Measurements from ENCODE around the gene DOK3. TPM values are rescaled to one million over a fixed set of nuclear protein-coding genes. Genes with fewer than 3 reads are reported as not detected.

DOK3 gene
- total and polyA plus RNA-seq, 2 of the 13 experiments (the other 11 are each of a cell fraction or from before 2014, with no cell fraction given): 1.4 to 1.5 TPM

DNA sequence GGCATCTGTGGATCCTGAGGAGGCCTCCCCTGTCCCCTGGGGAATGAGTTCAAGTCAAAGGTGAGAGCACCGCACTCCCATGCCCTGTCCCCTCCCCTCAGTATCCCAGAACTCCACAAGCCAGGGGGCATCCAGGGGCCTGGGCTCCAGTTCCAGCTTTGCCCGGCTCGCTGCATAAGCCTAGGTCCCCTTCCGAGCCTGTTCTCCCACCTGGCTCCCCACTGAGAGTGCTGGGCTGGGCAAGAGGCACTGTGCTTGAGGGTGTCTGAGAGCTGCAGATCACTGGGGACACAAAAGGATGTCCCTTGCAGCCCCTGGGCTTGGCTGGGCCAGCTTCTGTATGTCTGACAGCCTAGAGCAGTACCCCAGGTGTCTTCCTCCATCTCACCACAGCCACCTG, 4.6 kb downstream of the DOK3 start (continued):
- TF ChIP-seq, protein P1, sequence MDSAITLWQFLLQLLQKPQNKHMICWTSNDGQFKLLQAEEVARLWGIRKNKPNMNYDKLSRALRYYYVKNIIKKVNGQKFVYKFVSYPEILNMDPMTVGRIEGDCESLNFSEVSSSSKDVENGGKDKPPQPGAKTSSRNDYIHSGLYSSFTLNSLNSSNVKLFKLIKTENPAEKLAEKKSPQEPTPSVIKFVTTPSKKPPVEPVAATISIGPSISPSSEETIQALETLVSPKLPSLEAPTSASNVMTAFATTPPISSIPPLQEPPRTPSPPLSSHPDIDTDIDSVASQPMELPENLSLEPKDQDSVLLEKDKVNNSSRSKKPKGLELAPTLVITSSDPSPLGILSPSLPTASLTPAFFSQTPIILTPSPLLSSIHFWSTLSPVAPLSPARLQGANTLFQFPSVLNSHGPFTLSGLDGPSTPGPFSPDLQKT (CRISPR knock-in tag; IDR thresholded peaks at IDR 0.05; ENCODE audit: borderline replicate concordance): no peak
- TF ChIP-seq, protein P2, sequence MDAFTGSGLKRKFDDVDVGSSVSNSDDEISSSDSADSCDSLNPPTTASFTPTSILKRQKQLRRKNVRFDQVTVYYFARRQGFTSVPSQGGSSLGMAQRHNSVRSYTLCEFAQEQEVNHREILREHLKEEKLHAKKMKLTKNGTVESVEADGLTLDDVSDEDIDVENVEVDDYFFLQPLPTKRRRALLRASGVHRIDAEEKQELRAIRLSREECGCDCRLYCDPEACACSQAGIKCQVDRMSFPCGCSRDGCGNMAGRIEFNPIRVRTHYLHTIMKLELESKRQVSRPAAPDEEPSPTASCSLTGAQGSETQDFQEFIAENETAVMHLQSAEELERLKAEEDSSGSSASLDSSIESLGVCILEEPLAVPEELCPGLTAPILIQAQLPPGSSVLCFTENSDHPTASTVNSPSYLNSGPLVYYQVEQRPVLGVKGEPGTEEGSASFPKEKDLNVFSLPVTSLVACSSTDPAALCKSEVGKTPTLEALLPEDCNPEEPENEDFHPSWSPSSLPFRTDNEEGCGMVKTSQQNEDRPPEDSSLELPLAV (CRISPR knock-in tag; conservative IDR thresholded peaks at IDR 0.05; ENCODE audit: low read depth): no peak
- TF ChIP-seq, protein P3, sequence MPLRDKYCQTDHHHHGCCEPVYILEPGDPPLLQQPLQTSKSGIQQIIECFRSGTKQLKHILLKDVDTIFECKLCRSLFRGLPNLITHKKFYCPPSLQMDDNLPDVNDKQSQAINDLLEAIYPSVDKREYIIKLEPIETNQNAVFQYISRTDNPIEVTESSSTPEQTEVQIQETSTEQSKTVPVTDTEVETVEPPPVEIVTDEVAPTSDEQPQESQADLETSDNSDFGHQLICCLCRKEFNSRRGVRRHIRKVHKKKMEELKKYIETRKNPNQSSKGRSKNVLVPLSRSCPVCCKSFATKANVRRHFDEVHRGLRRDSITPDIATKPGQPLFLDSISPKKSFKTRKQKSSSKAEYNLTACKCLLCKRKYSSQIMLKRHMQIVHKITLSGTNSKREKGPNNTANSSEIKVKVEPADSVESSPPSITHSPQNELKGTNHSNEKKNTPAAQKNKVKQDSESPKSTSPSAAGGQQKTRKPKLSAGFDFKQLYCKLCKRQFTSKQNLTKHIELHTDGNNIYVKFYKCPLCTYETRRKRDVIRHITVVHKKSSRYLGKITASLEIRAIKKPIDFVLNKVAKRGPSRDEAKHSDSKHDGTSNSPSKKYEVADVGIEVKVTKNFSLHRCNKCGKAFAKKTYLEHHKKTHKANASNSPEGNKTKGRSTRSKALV (CRISPR knock-in tag; IDR thresholded peaks at IDR 0.05): no peak
- TF ChIP-seq ZNF713 (CRISPR knock-in tag; IDR thresholded peaks at IDR 0.05): no peak
- TF ChIP-seq, protein P4, sequence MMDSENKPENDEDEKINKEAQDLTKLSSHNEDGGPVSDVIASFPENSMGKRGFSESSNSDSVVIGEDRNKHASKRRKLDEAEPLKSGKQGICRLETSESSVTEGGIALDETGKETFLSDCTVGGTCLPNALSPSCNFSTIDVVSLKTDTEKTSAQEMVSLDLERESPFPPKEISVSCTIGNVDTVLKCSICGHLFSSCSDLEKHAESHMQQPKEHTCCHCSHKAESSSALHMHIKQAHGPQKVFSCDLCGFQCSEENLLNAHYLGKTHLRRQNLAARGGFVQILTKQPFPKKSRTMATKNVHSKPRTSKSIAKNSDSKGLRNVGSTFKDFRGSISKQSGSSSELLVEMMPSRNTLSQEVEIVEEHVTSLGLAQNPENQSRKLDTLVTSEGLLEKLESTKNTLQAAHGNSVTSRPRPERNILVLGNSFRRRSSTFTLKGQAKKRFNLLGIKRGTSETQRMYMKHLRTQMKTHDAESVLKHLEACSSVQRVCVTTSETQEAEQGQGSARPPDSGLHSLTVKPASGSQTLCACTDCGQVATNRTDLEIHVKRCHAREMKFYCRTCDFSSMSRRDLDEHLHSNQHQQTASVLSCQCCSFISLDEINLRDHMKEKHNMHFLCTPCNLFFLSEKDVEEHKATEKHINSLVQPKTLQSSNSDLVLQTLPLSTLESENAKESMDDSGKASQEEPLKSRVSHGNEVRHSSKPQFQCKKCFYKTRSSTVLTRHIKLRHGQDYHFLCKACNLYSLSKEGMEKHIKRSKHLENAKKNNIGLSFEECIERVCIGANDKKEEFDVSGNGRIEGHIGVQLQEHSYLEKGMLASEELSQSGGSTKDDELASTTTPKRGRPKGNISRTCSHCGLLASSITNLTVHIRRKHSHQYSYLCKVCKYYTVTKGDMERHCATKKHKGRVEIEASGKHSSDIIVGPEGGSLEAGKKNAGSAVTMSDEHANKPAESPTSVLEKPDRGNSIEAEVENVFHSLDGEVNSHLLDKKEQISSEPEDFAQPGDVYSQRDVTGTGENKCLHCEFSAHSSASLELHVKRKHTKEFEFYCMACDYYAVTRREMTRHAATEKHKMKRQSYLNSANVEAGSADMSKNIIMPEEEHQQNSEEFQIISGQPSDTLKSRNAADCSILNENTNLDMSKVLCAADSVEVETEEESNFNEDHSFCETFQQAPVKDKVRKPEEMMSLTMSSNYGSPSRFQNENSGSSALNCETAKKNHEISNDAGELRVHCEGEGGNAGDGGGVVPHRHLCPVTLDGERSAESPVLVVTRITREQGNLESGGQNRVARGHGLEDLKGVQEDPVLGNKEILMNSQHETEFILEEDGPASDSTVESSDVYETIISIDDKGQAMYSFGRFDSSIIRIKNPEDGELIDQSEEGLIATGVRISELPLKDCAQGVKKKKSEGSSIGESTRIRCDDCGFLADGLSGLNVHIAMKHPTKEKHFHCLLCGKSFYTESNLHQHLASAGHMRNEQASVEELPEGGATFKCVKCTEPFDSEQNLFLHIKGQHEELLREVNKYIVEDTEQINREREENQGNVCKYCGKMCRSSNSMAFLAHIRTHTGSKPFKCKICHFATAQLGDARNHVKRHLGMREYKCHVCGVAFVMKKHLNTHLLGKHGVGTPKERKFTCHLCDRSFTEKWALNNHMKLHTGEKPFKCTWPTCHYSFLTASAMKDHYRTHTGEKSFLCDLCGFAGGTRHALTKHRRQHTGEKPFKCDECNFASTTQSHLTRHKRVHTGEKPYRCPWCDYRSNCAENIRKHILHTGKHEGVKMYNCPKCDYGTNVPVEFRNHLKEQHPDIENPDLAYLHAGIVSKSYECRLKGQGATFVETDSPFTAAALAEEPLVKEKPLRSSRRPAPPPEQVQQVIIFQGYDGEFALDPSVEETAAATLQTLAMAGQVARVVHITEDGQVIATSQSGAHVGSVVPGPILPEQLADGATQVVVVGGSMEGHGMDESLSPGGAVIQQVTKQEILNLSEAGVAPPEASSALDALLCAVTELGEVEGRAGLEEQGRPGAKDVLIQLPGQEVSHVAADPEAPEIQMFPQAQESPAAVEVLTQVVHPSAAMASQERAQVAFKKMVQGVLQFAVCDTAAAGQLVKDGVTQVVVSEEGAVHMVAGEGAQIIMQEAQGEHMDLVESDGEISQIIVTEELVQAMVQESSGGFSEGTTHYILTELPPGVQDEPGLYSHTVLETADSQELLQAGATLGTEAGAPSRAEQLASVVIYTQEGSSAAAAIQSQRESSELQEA (CRISPR knock-in tag; IDR thresholded peaks at IDR 0.05; ENCODE audit: not compliant biosample characterization): no peak
